ENCODE measurements around the gene TUBGCP5.
"Not testable (repeated sequence)": the region's sequence is repeated elsewhere in the genome, so short reads cannot be mapped to it uniquely, and the experiment has no call there.

The TUBGCP5 gene

DNA sequence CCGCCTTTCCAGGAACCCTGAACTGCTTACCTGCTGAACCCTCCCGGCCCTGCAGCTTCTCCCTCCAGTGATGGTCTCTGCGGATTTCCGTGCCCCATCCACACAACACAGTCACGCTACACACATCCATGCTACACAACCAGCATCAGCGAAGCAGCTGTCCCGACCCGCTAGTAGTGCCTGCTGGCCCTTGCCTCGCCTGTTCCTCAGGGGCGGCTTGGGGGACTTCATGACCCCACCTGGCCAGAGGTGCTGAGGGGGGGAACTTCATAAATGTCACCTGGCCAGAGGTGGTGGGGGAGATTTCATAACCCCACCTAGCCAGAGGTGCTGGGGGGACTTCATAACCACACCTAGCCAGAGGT lies 530 bp upstream of the TUBGCP5 start:
- no peak for DNase-seq

DNA sequence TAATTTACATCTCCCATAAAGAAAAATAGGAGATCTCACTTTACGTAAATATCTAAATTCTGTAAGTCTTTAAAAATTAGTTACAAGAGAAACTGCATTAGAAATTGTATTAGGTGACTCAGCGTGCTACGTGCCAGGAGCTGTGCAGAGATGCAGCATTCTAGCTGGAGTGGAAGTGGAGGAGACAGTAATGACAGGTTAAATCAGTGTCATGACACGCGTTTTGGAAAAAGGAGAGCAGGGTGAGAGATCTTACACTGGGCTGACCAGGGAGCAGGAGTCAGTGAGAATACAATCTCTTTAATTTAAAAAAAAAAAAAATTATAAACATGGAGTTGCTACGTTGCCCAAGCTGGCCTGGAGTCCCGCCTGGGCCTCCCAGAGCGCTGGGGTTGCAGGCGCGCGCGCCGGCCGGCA lies 635 bp downstream of the TUBGCP5 start:
- no peak for DNase-seq

DNA sequence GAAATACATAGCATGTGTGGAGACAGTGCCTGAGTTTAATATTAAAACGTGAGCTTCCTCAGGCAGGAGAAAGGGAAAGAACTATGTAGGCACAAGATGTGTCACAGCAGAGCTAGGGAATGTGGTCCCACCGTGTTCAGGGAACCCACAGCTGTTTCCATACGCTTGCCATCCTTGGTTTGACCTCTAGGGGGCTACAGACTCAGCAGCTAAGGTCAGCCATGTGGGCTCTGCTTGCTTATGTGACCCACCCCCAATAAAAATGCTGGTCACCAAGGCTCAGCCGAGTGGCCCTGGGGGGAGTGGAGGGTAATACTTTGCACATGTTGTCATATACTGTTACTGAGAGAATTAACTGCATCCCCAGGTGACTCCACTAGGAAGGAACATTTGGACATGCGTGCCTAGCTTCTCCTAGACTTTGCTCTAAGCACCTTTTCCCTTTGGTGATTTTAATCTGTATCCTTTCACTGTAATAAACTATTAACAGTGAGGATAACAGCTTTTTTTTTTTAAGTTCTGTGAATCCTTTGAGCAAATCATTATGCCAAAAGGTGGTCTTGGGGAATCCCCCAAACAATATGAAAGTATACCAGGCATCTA lies 3.3 kb downstream of the TUBGCP5 start:
- no peak for DNase-seq

DNA sequence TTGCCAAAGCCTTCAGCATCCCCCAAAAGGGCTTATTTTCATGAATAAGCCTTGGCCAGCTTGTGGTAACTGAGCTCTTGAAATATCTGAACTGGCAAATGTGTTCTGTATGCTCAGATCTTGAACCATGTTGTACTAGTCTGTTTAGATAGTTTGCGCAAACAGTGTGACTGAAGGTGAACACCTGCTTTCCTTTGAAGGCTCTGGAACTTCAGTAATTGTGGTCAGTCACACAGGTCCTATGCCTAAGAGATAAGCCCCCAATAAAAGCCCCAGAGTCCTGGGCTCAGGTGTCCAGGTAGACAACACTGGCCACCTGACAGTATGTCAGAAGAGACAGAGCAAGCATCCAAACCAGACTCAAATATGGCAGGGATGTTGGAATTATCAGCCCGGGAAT lies 5.4 kb downstream of the TUBGCP5 start:
- no peak for DNase-seq

DNA sequence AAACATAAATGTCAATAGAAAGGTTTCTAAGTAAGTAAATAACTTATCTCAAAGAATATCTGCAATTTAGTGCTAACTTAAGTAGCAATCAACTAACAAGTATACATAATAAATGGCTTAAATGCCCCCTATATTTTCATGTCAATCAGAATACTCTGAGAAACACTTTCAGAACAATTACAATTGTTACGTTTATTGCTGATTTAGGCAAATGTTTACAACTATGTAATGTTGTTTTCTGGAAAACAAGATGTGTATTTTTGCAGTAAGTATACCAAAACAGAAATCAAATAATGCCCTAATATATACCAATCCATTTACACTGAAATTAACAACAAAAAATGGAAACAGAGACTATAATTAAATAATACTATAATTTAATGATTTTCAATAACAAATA lies 13.2 kb downstream of the TUBGCP5 start:
- DNase-seq: no peak

DNA sequence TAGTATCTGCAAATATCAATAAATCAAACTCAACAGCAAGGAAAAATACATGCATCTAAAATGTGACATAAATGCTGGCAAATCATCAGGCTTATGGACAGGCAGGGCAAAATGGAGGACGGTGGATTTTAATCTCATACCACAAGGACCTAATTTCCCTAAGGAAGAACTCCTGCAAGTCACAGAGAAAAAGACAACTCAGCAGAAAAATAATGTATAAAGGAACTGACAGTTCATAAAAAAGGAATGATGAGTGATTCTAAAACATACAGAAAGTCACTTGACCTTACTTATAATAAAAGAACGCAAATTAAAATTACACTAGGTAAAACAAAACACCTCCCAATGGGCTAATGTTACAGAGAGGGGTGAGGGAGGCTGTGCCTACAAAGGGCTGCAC lies 17.2 kb downstream of the TUBGCP5 start:
- DNase-seq: no peak

DNA sequence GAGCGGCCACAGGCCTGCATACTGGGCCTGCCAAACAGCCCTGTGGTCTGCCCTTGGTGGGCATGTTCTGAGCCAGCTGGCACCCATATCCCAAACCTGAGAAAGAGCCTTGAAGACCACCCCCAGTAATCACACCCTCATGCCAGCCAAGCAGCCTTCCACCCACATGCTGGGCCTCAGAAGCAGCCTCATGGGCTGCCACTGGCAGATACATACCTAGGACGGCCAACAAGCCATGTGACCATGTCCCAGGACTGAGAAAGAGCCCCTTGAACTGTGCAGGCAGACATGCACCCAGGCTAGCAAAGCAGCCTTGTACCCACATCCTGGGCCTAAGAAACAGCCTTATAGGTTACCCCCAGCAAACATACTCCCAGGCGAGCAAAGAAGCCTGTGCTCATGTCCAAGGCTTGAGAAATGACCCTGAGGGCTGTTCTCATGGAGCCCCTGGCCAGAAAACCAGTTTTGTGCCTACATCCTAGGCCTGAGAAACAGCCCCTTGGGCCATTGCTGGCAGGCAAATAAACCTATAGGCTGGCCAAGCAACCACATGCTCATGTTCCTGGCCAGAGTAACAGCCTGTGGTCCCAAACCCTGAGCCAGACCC lies 24.9 kb downstream of the TUBGCP5 start:
- DNase-seq: no peak

DNA sequence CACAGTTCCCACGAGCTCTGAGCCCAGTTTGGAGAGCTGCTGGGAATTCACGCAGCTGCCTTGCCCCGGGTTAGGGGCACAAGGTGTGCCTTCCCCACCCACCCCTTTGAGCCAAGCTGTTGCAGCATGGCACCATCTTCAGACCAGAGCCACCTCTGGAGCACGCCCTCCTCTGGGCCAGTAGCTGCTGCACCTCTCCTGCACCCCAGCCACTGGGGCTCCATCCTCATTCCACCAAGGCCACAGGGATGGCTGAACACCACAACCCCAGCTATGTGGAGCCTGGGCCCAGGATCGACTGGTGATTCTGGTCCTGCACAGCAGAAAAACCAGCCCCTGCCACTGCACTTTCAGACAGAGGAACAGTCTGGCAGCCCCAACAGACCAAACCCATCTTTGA lies 25.7 kb downstream of the TUBGCP5 start:
- DNase-seq: no peak

DNA sequence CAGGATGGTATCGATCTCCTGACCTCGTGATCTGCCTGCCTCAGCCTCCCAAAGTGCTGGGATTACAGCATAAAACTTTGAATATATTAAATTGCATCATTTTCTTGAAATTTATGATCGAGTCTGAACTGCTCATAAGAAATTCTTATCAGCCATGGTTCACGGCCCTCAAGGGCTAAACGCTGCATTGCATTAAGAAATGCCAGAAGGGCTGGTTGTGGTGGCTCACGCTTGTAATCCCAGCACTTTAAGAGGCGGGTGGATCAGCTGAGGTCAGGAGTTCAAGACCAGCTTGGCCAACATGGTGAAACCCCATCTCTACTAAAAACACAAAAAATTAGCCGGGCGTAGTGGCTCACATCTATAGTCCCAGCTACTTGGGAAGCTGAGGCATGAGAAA lies 26.8 kb downstream of the TUBGCP5 start:
- not testable (repeated sequence) for DNase-seq

DNA sequence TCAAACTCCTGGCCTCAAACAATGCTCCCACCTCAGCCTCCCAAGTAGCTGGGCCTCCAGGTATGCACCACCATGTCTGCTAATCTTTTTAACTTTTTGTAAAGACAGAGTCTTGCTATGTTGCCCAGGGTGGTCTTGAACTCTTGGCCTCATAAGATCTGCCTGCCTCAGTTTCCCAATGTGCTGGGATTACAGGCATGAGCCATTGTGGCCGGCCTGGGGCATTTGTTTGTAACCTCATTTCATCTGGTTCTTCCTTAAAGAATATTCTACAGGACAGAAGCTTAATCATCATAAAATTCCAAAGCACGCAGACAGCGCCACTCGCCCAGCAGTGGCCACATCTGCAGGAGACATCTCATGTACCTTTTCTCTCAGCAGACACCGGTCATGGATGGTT lies 35.6 kb downstream of the TUBGCP5 start:
- no peak for DNase-seq

DNA sequence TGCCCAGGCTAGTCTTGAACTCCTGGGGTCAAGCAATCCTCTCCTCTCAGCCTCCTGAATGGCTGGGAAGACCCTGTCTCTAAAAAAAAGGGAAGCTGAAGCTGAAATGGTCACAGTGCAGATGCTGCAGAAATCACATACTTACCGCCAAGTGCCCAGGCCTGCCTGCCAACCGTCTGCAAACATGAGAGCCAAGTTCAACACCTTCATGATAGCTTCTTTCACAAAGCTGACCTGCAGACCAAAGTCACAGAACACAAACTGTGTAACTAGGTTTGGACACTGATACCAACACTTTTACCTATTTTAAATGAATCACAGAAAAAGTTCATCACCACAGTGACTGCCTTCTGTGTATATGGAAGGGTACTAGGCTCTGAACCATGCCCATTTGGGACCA lies 36.4 kb downstream of the TUBGCP5 start:
- no peak for DNase-seq

DNA sequence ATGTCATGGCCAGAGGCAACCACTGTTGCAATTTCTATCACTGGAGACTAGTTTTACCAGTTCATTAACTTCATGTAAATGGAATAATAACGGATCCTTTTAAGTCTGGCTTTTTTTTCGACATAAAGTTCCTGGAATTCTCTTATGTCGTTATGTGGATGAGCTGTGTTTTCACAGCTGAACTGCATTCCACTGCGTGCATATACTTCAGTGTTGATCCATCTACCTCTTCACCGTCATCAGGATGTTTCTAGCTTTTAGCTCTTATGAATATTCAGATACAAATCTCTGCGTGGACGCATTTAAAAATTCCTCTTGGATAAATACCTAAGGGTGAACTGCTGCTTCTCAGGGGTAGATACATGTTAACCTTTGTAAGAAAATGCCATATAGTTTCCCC lies 43.6 kb downstream of the TUBGCP5 start:
- no peak for DNase-seq

DNA sequence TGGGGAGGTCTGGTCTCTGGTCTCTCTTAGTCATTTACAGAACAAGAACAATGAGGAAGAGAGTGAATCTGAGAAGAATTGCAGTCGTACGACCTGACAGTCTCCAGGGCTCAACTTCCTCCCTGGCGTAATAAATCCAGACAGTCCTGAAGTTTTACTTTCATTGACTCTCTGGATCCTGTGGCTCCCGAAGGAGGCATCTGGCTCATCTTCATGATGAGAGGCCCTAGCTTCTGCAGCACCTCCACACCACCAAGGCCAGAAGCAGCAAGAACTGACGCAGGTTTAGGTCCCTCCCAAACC lies 47.4 kb downstream of the TUBGCP5 start:
- no peak for DNase-seq

DNA sequence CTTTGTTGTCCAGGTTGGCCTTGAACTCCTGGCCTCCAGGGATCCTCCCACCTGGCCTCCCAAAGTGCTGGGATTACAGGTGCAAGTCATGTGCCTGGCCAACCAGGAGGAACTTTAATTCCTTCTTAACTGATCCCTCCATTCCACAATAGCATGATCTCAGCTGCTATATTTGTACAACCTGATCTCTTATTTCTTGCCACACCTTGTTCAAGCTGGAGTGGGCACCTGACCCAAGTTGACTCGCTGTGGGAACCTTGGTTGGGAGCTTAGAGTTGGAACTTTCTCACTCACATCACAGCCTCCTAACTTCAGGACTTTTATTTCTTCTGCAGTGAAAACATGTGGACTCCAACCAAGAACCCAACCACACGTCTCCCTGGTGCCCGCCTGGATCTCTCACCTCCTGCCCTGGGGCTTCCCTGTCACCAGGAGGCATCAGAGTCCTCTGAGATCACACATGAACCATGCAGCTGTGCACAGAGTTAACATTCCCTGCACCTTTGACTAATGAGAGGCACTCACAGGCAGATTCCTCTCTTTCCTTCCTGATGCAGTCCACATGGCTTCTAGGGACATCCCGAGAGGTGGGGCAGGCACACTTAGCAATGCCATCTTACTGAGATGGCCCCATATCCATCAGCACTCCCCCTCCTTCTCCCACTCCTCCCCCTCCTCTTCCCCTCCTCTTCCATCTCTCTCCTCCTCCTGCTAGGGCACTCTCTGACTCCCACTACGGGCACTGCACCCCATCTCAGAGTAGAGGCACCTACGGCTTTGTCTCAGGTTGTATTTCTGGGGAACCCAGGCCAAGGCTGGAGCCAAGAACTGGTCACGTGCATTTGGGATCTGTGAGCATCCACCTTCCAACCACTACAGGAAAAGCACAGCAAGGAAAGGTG lies 49.5 kb downstream of the TUBGCP5 start:
- DNase-seq: no peak

DNA sequence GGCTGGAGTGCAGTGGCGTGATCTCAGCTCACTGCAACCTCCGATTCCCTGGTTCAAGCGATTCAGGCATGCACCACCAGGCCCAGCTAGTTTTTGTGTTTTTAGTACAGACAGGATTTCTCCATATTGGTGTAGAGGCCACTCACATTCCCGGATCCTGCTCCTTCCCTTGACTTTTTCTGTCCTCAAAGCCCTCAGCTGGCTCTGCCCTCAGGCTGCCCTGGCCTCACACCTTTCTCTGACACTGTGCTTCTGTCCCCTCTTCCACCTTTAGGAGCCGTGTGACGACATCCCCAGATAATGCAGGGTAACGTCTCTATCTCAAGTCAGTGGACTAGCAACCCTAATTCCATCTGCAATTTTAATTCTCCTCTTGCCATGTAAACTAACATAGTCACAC lies 50.6 kb downstream of the TUBGCP5 start:
- DNase-seq: no peak

DNA sequence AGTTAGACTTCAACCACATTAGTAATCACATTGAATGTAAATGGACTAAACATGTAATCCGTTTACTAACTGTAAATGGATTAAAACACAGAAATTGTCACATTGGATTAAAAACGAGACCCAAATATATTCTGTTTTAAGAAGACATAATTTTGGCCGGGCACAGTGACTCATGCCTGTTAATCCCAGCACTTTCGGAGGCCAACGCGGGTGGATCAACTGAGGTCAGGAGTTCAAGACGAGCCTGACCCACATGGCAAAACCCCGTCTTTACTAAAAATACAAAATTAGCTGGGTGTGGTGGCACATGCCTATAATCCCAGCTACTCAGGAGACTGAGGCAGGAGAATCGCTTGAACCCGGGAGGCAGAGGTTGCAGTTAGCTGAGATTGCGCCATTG lies 57.4 kb downstream of the TUBGCP5 start:
- DNase-seq: not testable (repeated sequence)

DNA sequence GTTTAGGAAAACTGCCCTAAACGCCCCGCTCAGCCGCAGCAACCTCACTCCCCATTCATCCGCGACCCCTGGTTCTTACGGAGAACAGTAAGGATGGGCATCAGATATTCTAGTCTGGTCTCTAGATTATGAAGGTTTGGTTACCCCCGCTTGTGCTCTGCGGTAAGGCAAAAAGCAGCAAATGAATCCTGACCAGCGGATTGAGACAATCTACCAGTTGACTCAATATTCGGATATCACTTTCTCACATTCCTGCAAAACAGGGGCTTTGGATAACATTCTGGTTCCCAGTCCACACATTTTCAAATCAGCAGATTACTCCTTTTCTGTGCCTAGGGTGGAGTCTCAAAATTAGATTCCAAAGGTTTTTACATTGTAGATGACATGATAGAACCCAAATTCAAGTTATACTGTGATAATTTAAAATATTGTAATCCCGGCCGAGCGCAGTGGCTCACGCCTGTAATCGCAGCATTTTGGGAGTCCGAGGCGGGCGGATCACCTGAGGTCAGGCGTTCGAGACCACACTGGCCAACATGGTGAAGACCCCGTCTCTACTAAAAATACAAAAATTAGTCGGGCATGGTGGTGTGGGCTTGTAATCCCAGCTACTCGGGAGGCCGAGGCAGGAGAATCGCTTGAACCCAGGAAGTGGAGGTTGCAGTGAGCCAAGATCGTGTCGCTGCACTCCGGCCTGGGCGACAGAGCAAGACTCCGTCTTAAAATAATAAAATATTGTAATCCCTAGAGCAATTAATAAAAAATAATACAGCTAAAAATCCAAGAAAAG lies 58.1 kb downstream of the TUBGCP5 start:
- DNase-seq: no peak

DNA sequence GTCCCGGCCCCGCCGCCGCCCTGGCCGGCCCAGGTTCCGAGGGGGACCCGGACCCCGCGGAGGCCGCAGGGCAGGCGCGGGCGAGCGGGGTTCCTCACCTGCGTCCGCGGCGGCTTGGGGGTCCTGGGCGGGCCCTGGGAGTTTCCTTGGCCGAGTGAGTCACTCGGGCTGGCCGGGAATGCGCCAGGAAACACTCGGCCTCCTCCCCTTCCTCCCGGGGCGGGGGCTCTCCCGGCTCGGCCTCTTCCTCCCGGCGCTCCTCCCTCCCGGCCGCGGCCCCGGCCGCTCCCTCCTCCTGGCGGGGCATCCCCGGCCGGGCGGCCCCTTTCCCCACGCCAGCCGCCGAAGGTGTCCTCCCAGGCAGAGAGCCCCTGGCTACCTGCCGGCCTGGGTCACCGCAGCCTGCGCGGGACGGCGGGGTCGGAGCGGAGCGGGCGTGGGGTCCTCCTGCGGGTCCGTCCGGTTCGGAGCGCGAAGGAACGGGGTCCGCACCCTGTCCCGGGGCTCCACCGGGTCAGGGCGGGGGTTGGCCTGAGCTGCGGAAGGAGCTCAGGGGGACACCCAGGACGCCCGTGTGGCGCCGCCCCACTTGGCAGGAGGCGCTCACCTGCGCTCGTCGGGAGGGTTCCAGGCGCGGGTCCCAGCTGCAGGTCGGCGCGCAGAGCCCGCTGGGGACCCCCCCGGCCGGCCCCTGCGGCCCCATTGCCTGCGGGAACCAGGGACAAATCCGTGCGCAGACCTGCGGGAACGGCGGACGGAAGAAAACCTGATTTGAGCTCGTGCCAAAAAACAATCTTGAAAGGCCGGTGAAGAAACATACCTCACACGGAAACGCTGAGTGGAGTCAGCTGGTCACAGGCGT lies 58.9 kb downstream of the TUBGCP5 start, which contains the start of gene CYFIP1:
Gene CYFIP1, minus strand, starts transcription at position 180 of the 862 bp plus-strand sequence. CDS start 33,083 bp downstream, outside the sequence.
- no peak for DNase-seq

DNA sequence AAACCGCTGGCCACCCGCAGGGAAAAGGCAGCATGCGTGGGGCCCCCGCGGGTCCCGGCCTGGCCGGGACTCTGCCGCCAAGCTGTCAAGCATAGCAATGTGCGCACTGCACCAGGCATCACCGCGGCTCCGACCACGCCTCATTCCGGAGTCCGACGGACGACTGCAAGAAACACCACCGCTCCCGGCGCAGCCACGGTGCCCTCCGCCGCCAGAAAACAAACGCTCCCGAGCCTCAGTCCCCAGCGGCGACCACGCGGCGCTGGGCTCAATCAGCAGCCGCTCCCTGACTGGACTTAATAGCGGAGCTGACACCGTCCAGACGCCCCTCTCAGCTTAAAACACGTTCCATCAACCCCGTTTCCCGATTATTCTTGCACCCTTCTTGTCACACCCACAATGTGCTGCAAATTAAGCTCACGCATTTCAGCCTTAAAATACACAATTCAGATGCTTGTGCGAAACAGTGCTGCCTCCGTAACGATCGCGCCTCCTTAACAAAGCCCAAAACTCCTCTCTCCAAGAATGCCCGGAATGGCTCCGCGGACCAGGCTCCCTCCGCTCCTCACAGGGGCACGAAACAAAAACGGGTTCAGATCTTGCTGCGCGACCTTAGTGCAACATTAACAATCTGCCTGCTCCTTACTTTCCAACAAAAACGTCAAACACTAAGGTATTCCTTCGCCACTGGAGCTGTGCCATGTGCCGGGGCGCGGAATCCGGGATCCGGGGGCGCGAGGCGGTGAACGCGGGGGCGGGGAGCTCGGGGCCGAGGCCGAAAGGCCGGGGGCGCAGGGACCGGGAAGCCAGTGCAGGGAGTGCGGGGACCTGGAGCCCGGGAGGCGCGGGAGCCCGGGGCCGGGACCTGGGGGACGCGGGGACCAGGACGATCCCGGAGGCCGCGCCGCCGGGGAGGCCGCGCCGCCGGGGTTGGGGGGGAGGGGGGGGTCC lies 59.9 kb downstream of the TUBGCP5 start:
- no peak for DNase-seq

DNA sequence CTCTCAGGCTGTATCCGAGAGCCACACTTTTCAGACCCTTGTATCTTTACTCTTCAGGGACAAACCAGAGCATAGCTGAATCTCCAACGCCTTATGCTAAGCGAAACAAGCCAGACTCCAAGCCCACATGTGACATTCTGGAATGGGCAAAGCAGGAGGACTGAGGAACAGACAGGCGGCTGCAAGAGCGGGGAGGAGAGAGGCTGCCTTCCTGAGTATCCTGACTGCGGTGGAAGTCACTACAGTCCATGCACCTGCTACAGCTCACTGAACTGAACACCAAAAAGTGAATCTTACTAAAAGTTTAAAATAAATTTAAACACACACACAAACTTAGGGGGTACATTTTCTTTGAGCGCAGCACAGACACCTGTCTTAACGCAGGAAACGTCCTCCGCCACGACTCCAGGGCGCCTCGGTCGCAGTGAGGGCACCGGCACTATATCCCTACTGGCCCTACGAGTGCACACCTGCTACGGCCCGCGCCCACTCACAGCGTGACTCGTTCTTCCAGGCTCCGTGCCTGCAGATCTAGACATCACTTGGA lies 60.6 kb downstream of the TUBGCP5 start:
- no peak for DNase-seq

DNA sequence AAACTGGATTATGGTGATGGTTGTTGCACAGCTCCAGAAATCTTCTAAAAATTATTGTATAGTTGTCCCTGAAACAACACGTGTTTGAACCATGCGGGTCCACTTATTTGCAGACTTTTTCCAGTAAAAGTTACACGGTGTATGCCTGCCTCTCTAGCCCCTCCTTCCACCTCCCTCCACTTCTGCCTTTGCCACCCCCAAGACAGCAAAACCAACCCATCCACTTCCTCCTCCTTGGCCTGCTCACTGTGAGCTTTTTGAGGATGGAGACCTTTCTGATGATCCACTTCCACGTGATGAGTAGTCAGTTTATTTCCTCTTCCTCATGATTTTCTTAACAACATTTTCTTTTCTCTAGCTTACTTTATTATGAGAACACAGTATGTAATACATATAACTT lies 64.6 kb downstream of the TUBGCP5 start:
- DNase-seq: peak; percentile 41
